HG03039 (cell line): Measurements from ENCODE around the gene CYSTM1.
A peak's percentile ranks its signal among the peaks of the same experiment; 100 is the strongest.
"Not testable (repeated sequence)": the region's sequence is repeated elsewhere in the genome, so short reads cannot be mapped to it uniquely, and the experiment has no call there.

Experiments used
- ATAC-seq: cut with Tn5 transposase; IDR thresholded peaks from one replicate; pipeline ENCODE4 v1.9.1; 2021; ENCODE audit warnings: mild to moderate bottlenecking, moderate library complexity; ENCODE audit not compliant: unreplicated experiment

CYSTM1 gene

GRCh38 chr5:140148508-140148907 lies 26.5 kb upstream of the CYSTM1 start:
- ATAC-seq, result no peak

- ATAC-seq, result no peak
These were observed 24.8 kb upstream of the CYSTM1 start for GRCh38 chr5:140150201-140150600.

DNA sequence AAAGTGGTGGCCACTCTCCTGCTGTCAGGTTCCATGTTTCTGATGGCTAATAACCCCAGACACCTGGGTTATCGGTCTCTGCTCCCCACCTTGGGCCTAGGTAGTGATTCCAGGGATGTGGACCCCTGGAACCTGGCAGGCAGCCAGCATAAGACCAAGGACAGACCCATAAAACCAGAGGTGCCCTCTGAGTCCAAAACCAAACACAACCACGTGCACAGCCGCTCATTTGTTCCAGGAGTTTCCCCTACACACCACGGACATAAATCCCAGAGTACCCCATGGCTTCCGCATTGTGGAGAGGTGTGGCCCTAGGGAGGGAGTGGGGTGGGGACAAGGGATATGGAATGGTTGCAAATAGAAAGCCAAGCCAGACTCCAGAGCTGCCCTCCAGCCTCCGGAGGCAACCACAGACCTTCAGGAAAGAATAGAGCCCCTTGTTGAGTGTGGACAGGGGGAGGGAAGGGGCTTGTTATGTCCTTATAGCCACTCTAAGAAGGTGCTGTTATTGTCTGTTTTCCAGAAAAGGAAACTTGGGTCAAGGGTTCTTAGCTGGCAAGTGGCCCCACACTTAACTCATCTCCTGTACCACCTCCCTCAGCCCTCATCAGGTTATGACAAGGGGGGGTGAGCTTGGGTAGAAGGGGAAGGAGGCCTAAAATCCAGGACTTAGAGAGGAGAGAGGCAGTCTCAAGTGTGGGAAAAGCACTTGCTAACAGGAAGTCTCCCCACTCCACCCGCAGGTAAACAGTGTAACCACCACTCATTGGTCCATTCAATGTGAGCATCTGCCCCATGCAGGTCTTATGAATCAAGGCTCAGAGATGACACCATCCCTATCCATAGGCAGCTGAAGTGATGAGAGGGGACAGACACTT lies 23.6 kb upstream of the CYSTM1 start:
- no peak for ATAC-seq

DNA sequence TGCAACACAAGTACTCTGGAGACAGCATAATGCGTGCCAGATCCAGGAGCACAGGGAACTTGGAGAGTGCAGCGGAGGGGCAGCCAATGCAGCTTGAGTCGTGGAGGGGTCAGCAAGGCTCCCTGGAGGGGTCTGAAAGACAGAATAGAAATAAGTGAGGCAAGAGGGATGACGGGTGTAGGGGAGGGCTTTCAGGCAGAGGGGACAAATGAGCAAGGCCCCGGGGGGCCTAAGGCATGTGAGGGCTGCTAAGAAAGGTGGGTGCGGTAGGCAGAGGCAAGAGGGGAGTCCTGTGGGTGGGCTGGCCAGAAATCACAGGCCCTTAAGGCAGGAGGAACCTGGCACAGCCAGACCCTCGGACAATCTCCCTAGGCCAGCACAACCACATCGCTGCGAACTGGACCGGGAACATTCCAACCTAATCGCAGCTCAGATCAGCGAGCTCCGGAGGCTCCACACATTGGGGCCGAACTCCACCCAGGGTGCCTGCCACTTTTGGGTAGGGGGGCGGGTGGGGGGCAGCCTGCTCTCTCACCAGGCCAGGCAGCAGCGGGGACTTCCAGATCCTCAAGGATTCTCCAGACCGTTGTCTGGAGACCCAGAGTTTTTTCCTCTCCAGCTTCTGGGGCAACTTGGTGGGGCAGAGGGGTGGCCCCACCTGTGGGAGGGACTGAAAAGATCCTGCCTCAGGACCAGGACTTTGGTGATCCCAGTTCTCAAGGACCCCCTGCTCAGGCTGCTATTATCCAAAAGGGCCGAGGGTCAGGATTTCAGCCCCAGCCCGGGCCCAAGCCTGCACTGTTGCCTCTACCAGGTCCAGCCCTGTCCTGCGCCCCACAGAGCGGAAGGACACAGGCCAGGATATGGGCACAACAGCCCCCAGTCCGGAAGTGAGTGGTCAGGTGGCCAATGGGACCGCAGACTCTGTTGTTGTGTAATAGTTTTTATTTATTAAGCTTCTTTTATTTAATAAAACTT lies 22.7 kb upstream of the CYSTM1 start:
- no peak for ATAC-seq

- no peak for ATAC-seq
These were observed 21.7 kb upstream of the CYSTM1 start for GRCh38 chr5:140153255-140153654.

DNA sequence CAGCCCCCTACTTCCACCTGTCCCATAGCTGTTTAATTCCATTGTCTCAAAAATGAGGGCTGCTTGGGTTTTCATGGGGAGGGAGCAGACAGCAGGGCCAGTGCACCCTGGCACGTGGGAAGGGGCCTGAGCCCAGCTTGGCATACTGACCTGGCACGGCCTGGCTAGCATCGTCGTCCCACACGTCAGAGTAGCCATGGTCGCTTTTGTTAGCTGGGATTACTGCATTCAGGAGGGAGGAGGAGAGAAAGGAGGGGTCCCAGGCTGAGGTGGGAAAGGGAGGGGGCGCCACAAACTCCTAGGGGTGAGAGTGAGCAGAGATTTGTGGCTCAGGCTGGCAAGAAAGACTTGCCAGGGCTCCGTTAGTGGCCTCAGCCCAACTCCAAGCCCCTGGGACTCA lies 21.1 kb upstream of the CYSTM1 start:
- ATAC-seq, result no peak

DNA sequence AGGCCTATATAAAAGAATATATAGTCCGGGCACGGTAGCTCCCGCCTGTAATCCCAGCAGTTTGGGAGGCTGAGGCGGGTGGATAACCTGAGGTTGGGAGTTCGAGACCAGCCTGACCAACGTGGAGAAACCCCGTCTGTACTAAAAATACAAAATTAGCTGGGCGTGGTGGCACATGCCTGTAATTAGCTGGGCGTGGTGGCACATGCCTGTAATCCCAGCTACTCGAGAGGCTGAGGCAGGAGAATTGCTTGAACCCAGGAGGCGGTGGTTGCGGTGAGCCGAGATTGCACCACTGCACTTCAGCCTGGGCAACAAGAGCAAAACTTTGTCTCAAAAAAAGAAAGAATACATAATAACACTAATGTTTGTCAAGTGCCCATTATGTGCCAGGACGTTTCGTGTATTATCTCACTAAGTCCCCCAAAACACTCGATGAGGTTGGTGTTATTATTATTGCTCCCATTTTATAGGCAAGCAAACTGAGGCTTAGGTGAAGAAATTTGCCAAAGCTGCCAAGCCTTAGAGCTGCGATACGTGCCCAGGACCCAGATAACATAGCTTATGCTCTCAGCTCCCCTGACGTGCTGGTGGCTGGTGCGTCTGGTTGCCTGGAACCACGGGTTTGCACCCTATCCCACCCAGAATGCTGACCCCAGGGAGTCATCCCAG lies 20.1 kb upstream of the CYSTM1 start:
- ATAC-seq, result not testable (repeated sequence)

- ATAC-seq, result peak; percentile 89
These were observed 17.8 kb upstream of the CYSTM1 start for GRCh38 chr5:140157032-140157781.

DNA sequence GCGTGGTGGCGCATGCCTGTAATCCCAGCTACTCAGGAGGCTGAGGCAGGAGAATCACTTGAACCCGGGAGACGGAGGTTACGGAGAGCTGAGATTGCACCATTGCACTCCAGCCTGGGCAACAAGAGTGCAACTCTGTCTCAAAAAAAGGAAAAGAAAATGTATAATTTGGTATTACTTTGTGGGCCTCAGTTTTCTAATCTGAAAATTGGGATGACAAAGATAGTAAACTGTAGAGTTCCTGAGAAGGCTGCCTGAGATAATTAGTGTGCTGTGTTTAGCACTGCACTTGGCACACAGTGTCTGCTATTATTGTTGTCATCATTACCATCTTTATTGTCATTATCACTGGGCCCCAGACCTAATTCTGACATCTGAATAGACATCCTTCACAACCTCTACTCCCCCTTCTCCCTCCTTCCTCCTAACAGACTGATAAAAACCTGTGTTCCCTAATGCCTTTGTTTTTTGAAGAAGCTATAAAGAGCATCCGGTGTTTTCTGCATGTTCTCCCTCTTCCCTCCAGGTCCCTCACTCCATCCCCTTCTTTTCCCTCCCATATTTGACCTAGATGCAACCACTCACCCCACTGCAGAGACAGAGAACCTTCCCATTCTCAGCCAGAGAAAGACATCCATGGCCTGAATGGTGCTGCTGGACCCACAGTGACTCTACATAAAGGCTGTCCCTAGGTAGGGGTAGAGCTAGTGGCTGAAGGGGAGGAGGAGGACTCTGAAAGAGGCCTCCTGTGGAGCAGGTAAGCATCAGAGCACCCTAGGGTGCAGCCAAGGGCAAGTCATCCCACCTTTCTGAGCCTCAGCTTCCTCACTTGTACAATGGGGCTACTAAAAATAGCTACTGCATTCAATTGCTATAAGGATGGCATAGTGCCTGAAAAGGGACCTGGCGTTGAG lies 15.7 kb upstream of the CYSTM1 start:
- no peak for ATAC-seq

- no peak for ATAC-seq
These were observed 12.7 kb upstream of the CYSTM1 start for GRCh38 chr5:140162275-140162674.

- no peak for ATAC-seq
These were observed 12.2 kb upstream of the CYSTM1 start for GRCh38 chr5:140162781-140163180.

DNA sequence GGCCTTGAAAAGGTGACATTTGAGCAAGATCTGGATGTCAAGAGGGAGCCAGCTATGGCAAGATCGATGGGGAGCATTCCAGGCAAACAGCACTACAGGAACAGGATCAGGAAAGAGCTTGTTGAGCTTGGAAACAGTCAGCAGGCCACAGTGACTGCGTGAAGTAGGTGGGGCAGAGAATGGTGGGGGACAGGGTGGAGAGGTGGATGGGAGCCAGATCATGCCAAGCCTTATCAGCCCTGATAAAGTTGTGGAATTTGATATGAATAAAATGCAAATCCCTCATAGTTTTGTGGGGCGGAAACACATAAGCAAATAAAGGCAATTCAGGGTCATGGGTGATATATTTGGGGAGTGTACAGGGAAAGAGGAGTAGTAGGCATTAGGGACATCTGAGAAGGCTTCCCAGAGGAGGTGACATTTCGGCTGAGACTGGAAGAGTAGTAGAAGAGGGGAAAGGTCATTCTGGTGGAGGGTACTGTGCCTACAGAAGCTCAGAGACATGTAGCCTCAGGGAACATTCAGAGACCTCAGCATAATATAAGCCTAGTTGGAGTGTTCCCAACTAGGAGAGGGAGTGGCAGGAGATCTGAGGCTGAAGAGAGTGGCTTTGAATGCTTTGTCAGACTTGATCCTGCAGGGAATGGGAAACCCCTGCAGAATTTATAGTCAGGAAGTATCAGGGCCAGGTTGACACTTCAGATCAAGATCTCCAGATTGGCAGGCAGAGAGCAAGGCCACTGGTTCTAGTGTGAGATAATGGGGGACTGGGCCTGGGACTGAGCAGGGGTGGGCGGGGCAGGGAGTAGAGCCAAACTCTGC lies 9.7 kb upstream of the CYSTM1 start:
- no peak for ATAC-seq

DNA sequence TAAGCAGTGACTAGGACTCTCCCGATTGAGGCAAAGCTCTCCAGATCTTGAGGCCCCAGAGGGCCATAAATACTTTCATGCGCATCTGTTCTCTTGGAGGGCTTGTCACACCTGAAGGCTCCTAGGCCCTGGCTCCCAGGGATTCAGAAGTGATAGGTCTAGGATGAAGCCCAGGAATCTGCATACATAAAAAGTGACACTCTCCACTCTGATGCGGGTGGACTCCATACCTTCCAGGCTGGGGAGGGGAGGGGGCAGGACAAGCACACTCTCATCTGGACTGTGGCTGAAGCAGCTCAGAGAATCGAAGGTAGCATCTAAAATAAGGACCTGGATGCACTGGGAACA lies 9.1 kb upstream of the CYSTM1 start:
- ATAC-seq, result no peak

GRCh38 chr5:140166911-140167310 lies 8.1 kb upstream of the CYSTM1 start:
- no peak for ATAC-seq

GRCh38 chr5:140168371-140168770 lies 6.6 kb upstream of the CYSTM1 start:
- no peak for ATAC-seq

- ATAC-seq, result no peak
These were observed 5.6 kb upstream of the CYSTM1 start for GRCh38 chr5:140169410-140169809.

DNA sequence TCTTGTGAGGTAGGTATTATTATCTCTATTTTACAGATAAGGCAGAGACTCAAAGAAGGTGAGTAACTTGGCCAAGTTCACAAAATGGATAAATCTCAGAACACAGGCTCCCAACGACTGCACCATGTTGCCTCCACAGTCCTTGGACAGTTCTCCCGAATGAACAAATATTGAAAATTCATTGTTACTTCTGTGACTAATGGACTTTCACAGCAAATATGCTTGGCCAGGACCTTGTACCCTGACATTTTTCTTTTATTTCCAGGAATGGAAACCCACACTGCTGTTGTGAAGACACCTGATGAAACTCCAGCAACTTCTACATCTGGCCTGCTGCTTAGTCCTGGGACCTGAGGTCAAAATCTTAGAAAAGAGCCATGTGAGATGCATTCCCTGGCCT lies 2.5 kb upstream of the CYSTM1 start:
- no peak for ATAC-seq

GRCh38 chr5:140174014-140174413 lies 974 bp upstream of the CYSTM1 start:
- ATAC-seq, result no peak
